Astrocyte (in vitro differentiated cells and primary cell): ENCODE results near the gene NKX1-1. TPM values are rescaled to one million over a fixed set of nuclear protein-coding genes. Genes with fewer than 3 reads are reported as not detected.

ENCODE experiments used
- DNase-seq: peaks from one replicate; pipeline ENCODE4 v3.0.0-alpha.2; 2010; ENCODE audit warnings: low read depth
- FAIRE-seq: peaks from 2 replicates; lab custom pipeline; 2011; peaks lifted over from hg19 to GRCh38; lab: Jason Lieb, UNC
- H2AFZ ChIP-seq: 2 replicates; pipeline ENCODE4 v1.6.0; 2012; ENCODE audit warnings: low read depth, low read length, inconsistent platforms
- H3K27ac ChIP-seq: 2 replicates; pipeline ENCODE4 v1.5.1; 2011; ENCODE audit warnings: low read depth, low read length, inconsistent platforms
- H3K27me3 ChIP-seq: 2 replicates; pipeline ENCODE4 v1.6.0; 2011; ENCODE audit warnings: low read length, inconsistent platforms; ENCODE audit not compliant: insufficient read depth
- H3K36me3 ChIP-seq: 2 replicates; pipeline ENCODE4 v1.5.1; 2011; ENCODE audit warnings: low read length, inconsistent platforms; ENCODE audit not compliant: insufficient read depth
- H3K4me1 ChIP-seq: 2 replicates; pipeline ENCODE4 v1.5.1; 2011; ENCODE audit warnings: low read length, inconsistent platforms; ENCODE audit not compliant: insufficient read depth
- H3K4me2 ChIP-seq: 2 replicates; pipeline ENCODE4 v1.6.0; 2012; ENCODE audit warnings: low read length, inconsistent platforms
- H3K4me3 ChIP-seq: 2 replicates; pipeline ENCODE4 v1.5.1; 2011; ENCODE audit warnings: low read depth, mild to moderate bottlenecking, low read length, inconsistent platforms; ENCODE audit not compliant: insufficient read depth
- H3K79me2 ChIP-seq: 2 replicates; pipeline ENCODE4 v1.6.0; 2012; ENCODE audit warnings: mild to moderate bottlenecking, low read length, inconsistent platforms; ENCODE audit not compliant: insufficient read depth
- H3K9ac ChIP-seq: 2 replicates; pipeline ENCODE4 v1.6.0; 2012; ENCODE audit warnings: mild to moderate bottlenecking, low read length, inconsistent platforms
- H3K9me3 ChIP-seq: 2 replicates; pipeline ENCODE4 v1.5.1; 2012; ENCODE audit warnings: low read depth, mild to moderate bottlenecking, low read length, inconsistent platforms; ENCODE audit not compliant: insufficient read depth
- H4K20me1 ChIP-seq: 2 replicates; pipeline ENCODE4 v1.6.0; 2012; ENCODE audit warnings: low read length, inconsistent platforms; ENCODE audit not compliant: insufficient read depth
- H3K27ac Mint-ChIP-seq: one replicate; pipeline ENCODE4 v1.8.0; 2021; ENCODE audit warnings: mild to moderate bottlenecking, mixed read lengths; ENCODE audit not compliant: unreplicated experiment
- H3K27me3 Mint-ChIP-seq: one replicate; pipeline ENCODE4 v1.8.0; 2021; ENCODE audit warnings: low read depth, mixed read lengths; ENCODE audit not compliant: unreplicated experiment
- H3K36me3 Mint-ChIP-seq: one replicate; pipeline ENCODE4 v1.8.0; 2021; ENCODE audit warnings: low read depth, mixed read lengths; ENCODE audit not compliant: unreplicated experiment
- H3K4me1 Mint-ChIP-seq: one replicate; pipeline ENCODE4 v1.8.0; 2021; ENCODE audit warnings: low read depth, mixed read lengths; ENCODE audit not compliant: unreplicated experiment
- H3K4me3 Mint-ChIP-seq: one replicate; pipeline ENCODE4 v1.8.0; 2021; ENCODE audit warnings: mild to moderate bottlenecking, moderate library complexity, mixed read lengths; ENCODE audit not compliant: unreplicated experiment
- H3K9me3 Mint-ChIP-seq: one replicate; pipeline ENCODE4 v1.8.0; 2021; ENCODE audit warnings: mild to moderate bottlenecking, mixed read lengths; ENCODE audit not compliant: unreplicated experiment
- EZH2 ChIP-seq: IDR thresholded peaks from 2 replicates; pipeline ENCODE4 v1.6.1; 2012; ENCODE audit warnings: mild to moderate bottlenecking, low read length, inconsistent platforms; ENCODE audit not compliant: insufficient read depth
- total RNA-seq: library from RNA; stranded (reverse); gene quantifications from 2 replicates; pipeline ENCODE4 v1.2.1, GENCODE V29; 2021
- TF ChIP-seq, protein P1 (sequence below): IDR thresholded peaks from 2 replicates; pipeline ENCODE4 v1.5.1; 2011; ENCODE audit warnings: low read depth, mild to moderate bottlenecking, inconsistent platforms, low read length, moderate library complexity; ENCODE audit not compliant: insufficient read depth

The NKX1-1 gene
- total RNA-seq, 1 donor from 2014 or later, result not detected

DNA sequence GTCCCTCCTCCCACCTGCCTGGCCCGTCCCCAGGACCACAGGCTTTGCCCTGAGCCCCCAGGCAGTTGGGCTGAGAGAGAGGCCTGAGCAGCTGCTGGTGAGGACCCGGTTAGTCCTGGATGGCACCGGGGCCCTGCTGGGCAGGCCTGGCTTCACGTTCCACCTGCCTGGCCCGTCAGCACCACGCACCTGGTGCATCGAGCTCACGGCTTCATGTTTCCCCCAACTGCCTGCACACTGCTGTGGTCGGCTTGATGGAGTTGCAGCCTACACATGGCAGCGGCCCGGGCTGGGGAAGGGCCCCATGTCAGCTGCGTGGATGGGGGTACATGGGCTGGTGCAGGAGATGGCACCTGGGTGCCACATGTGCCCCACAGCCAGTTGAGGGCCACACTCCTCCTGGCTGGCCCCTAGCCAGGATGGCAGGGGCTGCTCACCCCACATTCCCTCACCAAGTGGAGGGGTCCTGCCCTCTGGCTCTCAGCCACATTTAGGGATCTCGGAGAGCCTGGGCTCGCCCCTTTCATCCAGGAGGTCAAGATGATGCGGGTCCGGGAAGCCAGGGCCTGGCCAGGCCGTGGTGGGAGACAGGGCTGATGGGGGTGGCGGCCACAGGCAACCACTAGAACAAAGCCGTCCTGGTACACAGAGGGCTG is 28.5 kb downstream of the NKX1-1 start:
- Histone ChIP-seq H2AFZ (no peak overlapping the region), H3K9ac (no peak overlapping the region), H3K27me3 (no peaks in the 10 kb centered on the region), H3K79me2 (no peaks in the 10 kb centered on the region), H3K4me3 (no peak overlapping the region), H3K4me1 (no peaks in the 10 kb centered on the region), H3K27ac (no peak overlapping the region), H4K20me1 (no peaks in the 10 kb centered on the region), H3K9me3 (no peaks in the 10 kb centered on the region), H3K4me2 (no peak overlapping the region), H3K36me3 (no peaks in the 10 kb centered on the region)
- no peak overlapping the region for H3K27ac Mint-ChIP-seq
- no peaks in the 10 kb centered on the region for H3K27me3 Mint-ChIP-seq
- DNase-seq (no peak), FAIRE-seq (no peak)
- no peaks in the 10 kb centered on the region for H3K4me1 Mint-ChIP-seq
- H3K36me3 Mint-ChIP-seq, result peaks cover 15% of the 10 kb centered on the region
- TF ChIP-seq, protein P1, sequence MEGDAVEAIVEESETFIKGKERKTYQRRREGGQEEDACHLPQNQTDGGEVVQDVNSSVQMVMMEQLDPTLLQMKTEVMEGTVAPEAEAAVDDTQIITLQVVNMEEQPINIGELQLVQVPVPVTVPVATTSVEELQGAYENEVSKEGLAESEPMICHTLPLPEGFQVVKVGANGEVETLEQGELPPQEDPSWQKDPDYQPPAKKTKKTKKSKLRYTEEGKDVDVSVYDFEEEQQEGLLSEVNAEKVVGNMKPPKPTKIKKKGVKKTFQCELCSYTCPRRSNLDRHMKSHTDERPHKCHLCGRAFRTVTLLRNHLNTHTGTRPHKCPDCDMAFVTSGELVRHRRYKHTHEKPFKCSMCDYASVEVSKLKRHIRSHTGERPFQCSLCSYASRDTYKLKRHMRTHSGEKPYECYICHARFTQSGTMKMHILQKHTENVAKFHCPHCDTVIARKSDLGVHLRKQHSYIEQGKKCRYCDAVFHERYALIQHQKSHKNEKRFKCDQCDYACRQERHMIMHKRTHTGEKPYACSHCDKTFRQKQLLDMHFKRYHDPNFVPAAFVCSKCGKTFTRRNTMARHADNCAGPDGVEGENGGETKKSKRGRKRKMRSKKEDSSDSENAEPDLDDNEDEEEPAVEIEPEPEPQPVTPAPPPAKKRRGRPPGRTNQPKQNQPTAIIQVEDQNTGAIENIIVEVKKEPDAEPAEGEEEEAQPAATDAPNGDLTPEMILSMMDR, result no peak
- TF ChIP-seq EZH2, result no peak
- no peak overlapping the region for H3K4me3 Mint-ChIP-seq
- peaks cover 2% of the 10 kb centered on the region for H3K9me3 Mint-ChIP-seq

DNA sequence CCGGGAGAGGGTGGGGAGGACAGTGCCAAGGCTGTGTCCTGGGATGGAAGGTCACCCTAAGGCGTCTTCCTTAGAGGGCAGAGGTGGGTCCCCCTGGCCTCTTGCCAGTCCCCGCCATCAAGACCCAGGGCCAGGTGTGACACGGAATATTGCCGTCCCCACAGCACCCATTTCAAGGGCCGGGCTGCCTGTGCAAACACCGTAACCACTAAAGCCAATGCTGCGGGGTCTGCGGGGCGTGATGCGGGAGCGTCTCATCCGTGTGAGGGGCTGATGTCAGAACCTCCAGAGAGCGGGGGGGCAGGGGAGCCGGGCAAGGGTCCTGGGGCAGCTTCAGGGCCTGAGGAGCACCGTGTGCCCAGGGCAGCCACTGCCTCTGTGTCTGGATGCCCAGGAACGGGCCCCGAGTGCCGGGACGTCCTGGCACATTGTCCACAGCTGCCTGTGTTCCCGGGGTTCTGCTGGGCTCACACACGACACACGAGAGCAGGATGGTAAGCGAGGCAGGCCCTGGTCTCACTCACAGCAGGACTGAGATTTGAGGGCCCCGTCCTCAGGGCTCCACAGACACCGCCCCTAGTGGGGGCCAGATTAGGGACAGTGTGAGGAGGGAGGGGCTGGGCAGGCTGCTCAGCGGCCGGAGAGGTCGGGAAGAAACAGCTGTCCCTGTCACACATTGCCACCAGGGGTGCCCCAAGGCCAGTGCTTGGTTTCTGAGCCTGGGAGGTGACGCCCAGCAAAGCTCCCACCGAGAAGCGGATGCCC is 29.2 kb downstream of the NKX1-1 start:
- Mint-ChIP-seq H3K27me3 (no peaks in the 10 kb centered on the region), H3K4me1 (no peaks in the 10 kb centered on the region), H3K36me3 (peaks cover 21% of the 10 kb centered on the region), H3K9me3 (peaks cover 5% of the 10 kb centered on the region), H3K27ac (no peak overlapping the region), H3K4me3 (no peak overlapping the region)
- FAIRE-seq (no peak), DNase-seq (no peak)
- Histone ChIP-seq H3K27me3 (no peaks in the 10 kb centered on the region), H3K4me2 (no peak overlapping the region), H3K9me3 (no peaks in the 10 kb centered on the region), H3K9ac (no peak overlapping the region), H3K27ac (no peak overlapping the region), H3K4me3 (no peak overlapping the region), H3K36me3 (no peaks in the 10 kb centered on the region), H4K20me1 (no peaks in the 10 kb centered on the region), H2AFZ (no peak overlapping the region), H3K79me2 (no peaks in the 10 kb centered on the region), H3K4me1 (no peaks in the 10 kb centered on the region)
- TF ChIP-seq EZH2, result no peak
- TF ChIP-seq, protein P1, result no peak
